Kidney glomerular epithelial cell (primary cell): Measurements from ENCODE around the gene MGAM2.

Experiments
- DNase-seq: peaks from one replicate; lab custom pipeline; 2025; lab: John Stamatoyannopoulos, UW

MGAM2 gene

GRCh38 chr7:142123184-142123583 is 11.7 kb downstream of the MGAM2 start:
- no peak for DNase-seq

- no peak for DNase-seq
Observed at GRCh38 chr7:142125256-142125955, 13.9 kb downstream of the MGAM2 start.

- peak; percentile 59 for DNase-seq
Observed at GRCh38 chr7:142130267-142130666, 18.7 kb downstream of the MGAM2 start.

DNA sequence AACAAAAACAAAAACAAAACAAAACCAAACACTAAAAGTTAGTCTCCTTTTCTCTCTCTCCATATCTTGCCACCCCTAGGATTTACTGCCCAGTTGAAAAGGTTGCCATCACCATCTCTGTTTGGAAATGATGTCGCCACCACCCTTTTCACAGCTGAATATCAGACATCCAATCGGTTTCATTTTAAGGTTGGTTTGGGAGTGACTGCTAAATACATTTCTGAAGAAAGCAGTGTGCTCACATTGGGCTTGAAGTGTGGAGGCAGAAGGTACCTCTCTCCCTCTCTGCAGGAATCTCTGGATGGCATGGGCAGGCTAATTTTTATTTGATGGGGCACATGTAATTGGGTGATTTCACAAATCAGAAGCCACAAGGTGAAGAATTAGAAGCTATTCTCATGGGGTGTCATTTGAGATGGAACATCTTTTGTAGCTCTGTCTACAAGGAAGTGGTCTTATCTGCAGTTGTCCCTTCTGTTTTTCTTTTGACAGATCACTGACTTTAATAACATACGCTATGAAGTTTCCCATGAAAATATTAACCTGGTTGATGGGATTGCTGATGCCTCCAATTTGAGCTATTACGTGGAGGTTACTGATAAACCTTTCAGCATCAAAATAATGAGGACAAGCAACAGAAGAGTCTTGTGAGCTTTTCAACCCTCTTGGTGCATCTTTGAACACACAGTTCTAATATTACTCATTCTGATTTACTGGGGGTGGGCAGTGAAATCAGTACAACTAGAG is 20.1 kb downstream of the MGAM2 start:
- DNase-seq, result no peak

- DNase-seq, result no peak
Observed at GRCh38 chr7:142133731-142134148, 22.2 kb downstream of the MGAM2 start.

DNA sequence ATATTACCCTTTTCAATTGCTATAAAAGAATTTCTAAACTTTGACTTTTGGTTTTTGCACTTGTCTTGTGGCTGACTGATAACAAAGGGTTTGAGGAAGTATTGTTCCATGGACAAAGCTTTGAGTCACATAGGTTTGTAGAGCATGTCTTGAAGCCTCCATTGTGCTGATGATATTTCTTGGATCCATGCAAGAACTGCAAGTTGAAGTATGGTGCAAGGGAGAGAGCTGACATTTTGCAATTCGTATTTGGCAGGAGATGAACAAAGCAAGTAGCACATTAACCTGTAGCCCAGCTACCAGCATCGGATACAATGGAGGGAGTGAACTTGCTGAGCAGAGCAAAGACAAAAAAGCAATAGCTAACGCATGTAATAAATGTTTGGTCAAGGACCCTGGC is 23.4 kb downstream of the MGAM2 start:
- DNase-seq, result peak; percentile 33

DNA sequence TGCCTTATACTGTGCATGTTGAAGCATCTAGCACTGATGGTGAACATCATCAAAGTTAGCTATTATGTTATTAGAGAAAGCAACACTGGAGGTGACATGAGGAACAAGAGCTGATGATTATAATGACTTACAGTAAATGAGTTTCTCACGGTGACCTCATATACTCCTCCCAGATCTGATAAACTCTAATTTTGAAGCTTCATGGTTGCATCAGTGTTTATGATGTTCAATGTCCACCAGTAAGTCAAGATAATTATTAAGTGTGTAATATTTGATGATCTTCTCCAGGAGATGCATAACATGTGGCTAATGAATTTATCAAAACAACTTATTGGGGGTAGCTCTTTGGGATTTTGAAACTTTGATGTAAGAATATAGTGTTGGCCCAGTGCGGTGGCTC is 27.5 kb downstream of the MGAM2 start:
- DNase-seq, result no peak

DNA sequence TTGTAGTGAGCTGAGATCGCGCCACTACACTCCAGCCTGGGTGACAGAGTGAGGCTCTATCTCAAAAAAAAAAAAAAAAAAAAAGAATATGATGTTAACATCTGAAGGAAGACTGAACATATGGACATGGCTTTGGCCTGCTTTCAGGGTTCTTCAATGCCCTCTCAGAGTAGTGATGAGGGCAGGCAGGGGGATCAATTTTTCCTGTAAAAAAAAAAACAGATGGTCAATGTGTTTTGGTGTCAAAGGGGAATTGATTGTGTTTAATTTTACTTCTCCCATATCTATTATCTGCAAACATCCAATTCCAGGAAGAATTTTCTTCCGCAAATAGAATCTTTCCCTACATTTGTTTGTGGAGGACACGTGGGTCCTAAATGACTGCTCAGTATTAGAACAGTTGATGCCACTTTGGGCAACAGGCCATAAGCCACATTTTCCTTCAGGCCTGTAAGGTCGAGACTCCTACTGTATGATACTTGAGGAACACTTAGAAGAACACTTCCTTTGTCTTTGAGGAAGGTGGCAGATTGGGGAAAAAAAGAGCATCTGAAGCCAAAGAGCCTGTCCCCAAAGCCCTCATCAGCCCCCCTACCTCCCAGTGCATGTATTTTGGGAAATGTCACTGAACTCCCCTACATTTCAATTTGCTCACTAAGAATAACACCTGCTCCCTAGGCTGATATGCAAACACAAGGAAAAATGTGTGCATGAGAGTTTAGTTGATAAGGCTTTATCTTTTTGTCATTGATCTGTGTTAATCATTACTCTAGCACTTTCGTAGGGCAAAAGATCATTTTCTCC is 28.3 kb downstream of the MGAM2 start:
- DNase-seq, result no peak

DNA sequence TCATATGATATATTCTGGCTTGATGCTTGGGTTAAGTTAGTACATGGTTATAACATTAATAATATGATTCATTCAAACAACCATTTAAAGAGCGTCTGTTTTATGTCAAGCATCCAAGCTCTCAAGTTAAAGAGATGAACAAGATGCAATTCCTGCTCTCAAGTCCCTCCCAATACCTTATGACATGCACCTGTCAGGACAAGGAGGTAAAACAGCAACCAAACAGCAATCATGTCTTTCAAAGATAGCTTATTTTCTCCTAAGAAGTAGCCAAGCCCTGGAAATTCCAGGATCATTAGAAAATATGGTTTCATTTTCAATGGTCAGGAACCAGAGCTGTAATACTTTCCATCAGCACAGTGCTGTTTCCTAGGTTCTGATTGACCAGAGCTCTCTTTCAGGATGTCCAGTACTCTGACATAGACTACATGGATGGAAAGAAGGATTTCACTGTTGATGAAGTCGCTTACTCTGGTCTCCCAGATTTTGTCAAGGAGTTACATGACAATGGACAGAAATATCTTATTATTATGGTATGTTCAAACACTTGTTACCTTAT is 29.0 kb downstream of the MGAM2 start:
- no peak for DNase-seq

DNA sequence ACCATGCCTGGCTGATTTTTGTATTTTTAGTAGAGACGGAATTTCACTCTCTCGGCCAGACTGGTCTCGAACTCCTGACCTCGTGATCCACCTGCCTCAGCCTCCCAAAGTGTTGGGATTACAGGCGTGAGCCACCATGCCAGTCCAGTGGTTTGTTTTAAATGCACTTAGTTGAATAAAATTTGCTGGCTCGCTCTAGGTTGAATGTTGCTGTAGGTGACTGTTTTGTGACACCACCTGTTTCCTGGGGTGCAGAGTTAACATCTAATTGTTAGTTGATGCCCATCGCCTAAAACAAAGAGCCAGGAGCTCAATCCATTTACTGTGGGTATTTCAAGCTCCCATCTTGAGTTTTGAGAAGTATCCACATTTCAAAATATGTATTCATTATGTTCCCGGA is 31.2 kb downstream of the MGAM2 start:
- no peak for DNase-seq

DNA sequence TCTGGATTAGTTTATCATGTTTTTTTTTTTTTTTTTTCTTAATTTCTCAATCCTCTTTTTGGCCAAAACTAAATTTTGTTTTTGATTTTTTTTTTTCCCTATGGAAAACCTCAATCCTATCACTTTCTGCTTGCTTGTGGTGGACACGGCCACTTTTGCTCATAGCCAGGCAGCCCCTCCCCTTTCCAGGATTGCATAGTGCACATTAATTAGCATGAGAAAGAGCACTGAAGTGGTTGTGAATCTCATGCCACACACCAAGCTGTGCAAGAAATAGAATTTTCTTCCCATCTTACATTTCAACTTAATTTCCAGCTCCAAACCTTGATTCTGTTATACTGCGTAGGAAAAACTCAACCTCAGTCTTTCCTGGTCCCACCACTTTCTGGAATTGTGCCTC is 34.6 kb downstream of the MGAM2 start:
- no peak for DNase-seq

GRCh38 chr7:142150356-142150755 is 38.8 kb downstream of the MGAM2 start:
- DNase-seq, result no peak

DNA sequence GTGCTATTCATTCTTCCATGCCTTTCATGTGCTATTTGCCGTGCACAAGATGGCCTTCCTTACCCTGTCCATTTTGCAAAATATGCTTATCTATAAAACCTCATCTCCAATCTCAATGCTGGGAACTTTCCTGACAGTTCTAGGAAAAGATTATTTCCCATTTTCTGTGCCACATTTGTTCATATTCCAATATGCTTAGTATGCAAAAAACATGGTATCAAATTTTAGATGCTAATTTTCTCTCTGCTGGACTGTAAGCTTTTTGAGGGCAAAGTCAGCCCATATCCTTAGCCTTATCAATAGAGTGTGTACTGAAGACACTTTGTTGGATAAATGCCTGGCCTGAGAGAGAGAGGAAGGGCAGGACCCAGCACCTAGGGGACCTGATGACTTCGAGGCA is 39.4 kb downstream of the MGAM2 start:
- DNase-seq, result no peak

DNA sequence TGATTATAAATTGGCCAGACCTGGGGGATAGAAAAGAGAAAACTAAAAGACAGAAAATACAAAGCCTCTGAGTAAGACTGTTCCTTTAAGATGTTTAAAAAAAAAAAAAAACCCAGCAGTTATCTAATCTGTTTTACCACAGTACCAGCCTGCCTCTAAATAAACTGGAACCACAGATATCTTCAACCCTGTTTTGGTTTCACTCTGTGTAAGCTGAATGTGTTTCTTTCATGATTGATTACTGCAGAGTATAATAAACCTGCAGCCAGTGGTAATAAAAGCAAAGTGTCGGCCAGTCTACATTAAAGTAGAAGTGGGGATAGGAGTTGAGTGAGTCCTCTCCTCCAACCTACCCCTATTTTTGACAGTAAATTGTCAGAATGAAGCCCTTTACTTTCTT is 40.6 kb downstream of the MGAM2 start:
- no peak for DNase-seq

GRCh38 chr7:142153400-142153799 is 41.9 kb downstream of the MGAM2 start:
- DNase-seq, result no peak

DNA sequence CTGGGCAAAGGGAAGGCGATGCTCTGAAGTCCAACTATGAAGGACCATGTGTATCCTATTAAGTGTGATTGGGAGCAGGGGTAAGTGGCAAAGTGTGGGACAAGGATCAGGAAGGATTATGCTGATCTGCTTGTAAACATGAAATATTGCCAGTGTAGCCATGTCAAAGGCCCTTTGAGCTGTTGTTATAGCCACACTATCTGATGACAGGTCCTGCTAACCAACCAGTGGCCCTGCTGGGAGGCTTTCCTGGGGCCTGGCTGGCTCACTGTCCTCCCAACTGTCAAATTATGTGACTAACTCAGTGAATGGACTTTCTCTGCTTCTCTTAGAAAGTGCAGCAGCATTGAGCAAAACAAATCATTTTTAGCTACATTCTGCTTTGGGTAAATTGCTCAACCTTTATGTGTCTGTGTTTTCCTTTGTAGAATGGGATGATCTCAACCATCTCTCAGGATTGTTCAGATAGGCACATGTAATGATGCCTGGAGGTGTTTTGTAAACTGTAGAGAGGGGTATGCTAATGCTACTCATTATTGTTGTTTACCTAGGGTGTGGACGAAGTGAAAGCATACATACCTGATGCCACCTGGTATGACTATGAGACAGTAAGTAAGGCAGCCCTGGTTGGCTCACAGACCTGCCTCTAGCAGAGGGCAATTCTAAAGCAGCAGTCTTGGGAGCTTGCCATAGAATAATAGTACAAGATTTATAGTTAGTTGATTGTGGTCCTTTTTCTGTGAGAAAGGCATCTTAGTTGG is 47.4 kb downstream of the MGAM2 start:
- no peak for DNase-seq

DNA sequence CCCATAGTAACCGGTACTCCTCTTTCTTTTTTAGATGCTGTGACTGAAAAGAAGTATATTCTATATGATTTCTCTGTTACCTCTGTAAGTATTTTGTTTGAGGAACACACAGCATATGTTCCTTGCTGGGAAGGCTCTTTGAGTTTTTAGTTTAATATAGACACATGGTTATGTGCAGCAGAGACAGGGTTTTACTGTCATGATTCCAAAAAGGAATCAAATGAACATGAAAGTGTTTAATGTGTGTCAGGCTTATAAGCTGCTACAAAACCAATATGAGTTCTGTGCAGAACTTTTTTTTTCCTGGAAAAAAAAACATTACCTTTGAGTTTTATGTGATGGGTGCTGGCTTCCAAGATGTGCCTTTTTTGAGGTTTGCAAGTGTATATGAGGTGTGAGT is 50.4 kb downstream of the MGAM2 start:
- DNase-seq, result no peak

- peak; percentile 14 for DNase-seq
Observed at GRCh38 chr7:142168746-142169145, 57.2 kb downstream of the MGAM2 start.

GRCh38 chr7:142172932-142173331 is 61.4 kb downstream of the MGAM2 start:
- DNase-seq, result no peak

DNA sequence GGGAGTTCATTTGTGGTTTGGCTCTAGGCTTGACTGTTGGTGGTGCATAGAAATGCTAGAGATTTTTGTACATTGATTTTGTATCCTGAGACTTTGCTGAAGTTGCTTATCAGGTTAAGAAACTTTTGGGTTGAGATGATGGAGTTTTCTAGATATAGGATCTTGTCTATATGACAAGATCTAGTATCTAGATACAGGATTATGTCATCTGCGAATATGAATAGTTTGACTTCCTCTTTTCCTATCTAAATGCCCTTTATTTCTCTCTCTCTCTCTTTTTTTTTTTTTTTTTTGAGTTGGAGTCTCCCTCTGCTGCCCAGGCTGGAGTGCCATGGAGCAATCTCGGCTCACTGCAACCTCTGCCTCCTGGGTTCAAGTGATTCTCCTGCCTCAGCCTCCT is 62.9 kb downstream of the MGAM2 start:
- no peak for DNase-seq

GRCh38 chr7:142175594-142175993 is 64.1 kb downstream of the MGAM2 start:
- DNase-seq, result no peak

- no peak for DNase-seq
Observed at GRCh38 chr7:142176901-142177300, 65.4 kb downstream of the MGAM2 start.
